Lower lobe of right lung (tissue), 2 donors: ENCODE measurements around the gene NBL1. TPM values are rescaled to one million over a fixed set of nuclear protein-coding genes. Genes with fewer than 3 reads are reported as not detected.
A peak's percentile ranks its signal among the peaks of the same experiment; 100 is the strongest.

Experiments
- ATAC-seq, 2 donors: fragments of 200-7000 bp; cut with Tn5 transposase; one replicate each; pipeline ENCODE4 v1.9.1; 2020 to 2022; ENCODE audit warnings: mild to moderate bottlenecking in 2 of 2, moderate library complexity in 2 of 2
- DNase-seq: peaks from one replicate; pipeline ENCODE4 v3.0.0-alpha.2; 2020
- H3K27ac ChIP-seq: fragments of 200-600 bp; one replicate; pipeline ENCODE4 v1.8.0; 2022
- H3K27me3 ChIP-seq: fragments of 200-600 bp; one replicate; pipeline ENCODE4 v1.8.0; 2022; ENCODE audit warnings: low read depth
- H3K36me3 ChIP-seq: fragments of 200-600 bp; one replicate; pipeline ENCODE4 v1.8.0; 2022; ENCODE audit warnings: mild to moderate bottlenecking
- H3K4me1 ChIP-seq: fragments of 200-600 bp; one replicate; pipeline ENCODE4 v1.8.0; 2022
- H3K4me3 ChIP-seq: fragments of 200-600 bp; one replicate; pipeline ENCODE4 v1.8.0; 2022; ENCODE audit warnings: mild to moderate bottlenecking
- H3K9me3 ChIP-seq: fragments of 200-600 bp; one replicate; pipeline ENCODE4 v1.8.0; 2022
- intact Hi-C: fragments of 100-400 bp; cut with DNase I; formaldehyde crosslinking; loops from one replicate; pipeline ENCODE4 v1.11.0; 2022
- total RNA-seq: library from RNA; stranded (reverse); fragmentation: NEBNext Ultra II Directional; extraction: Animal tissue kit (Norgen Biotek cat#: 25700); gene quantifications from one replicate; pipeline ENCODE4 v1.2.1, GENCODE V29; 2021
- TF ChIP-seq, protein P1 (sequence below): fragments of 200-600 bp; IDR thresholded peaks from one replicate; pipeline ENCODE4 v1.8.0; 2022; ENCODE audit warnings: antibody characterized with exemption, mild to moderate bottlenecking
- donor health status: DM: no; HTN: yes; CAD: no; lungs with severe emphysema.

The NBL1 gene
- total RNA-seq, 1 donor from 2014 or later, result 126 TPM

DNA sequence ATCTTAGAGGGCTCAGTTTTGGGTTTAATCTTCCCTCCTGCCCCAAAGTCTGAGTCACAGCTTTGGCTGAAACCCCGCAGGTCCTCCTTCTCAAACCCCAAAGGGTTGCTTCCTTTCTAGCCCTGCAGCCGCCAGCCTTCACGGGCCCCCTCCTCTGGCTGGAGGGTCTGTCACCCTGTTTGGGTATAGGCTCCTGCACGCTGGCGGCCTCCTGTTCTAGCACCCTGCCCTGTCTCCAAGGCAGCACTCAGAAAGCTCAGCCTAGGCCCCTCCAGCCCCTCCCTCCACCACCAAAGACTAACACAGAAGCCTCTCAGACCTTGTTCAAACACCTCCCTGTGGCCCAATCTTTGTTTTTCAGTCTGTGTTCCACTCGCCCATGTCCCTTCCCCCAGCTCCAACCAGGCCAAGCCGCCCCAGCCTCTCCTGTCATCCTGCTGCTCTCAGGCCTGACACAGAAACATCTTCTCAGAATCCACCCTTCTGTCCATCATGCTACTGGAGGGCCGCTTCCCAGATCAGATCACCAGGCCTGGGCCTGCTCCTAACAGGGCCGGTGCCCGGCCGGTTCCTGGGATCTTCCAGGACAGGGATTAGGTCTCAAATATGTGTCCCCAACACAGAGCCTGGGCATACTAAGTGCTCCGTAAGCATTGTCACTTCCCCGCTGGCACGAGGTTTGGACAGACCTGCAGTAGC, 56.1 kb downstream of the NBL1 start:
- no peak for ATAC-seq
- DNase-seq, result no peak
- intact Hi-C loops, result no loop called here

DNA sequence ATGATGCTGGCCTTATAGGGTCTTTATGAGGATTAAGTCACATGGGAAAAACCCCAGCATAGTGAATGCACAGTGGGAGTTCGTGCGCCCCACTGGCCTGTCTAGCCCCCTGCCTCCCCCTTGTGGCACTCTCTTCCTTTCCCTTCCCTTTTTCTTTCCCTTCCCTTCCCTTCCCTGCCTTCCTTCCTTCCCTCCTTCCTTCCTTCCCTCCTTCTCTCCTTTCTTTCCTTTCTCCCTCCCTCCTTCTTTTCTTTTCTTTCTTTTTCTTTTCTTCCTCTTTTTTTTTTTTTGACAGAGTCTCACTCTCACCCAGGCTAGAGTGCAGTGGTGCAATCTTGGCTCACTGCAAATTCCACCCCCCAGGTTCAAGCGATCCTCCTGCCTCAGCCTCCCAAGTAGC, 59.2 kb downstream of the NBL1 start:
- TF ChIP-seq, protein P1, sequence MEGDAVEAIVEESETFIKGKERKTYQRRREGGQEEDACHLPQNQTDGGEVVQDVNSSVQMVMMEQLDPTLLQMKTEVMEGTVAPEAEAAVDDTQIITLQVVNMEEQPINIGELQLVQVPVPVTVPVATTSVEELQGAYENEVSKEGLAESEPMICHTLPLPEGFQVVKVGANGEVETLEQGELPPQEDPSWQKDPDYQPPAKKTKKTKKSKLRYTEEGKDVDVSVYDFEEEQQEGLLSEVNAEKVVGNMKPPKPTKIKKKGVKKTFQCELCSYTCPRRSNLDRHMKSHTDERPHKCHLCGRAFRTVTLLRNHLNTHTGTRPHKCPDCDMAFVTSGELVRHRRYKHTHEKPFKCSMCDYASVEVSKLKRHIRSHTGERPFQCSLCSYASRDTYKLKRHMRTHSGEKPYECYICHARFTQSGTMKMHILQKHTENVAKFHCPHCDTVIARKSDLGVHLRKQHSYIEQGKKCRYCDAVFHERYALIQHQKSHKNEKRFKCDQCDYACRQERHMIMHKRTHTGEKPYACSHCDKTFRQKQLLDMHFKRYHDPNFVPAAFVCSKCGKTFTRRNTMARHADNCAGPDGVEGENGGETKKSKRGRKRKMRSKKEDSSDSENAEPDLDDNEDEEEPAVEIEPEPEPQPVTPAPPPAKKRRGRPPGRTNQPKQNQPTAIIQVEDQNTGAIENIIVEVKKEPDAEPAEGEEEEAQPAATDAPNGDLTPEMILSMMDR, result no peak
- DNase-seq (no peak), ATAC-seq (no peak)
- Histone ChIP-seq H3K27me3 (no peaks in the 10 kb centered on the region), H3K36me3 (peaks cover 15% of the 10 kb centered on the region), H3K9me3 (no peaks in the 10 kb centered on the region), H3K4me3 (no peak overlapping the region), H3K27ac (no peak overlapping the region), H3K4me1 (no peaks in the 10 kb centered on the region)
- intact Hi-C loops, result no loop called here

More for the DNA sequence above, 56.1 kb downstream of the NBL1 start:
- no peaks in the 10 kb centered on the region for H3K9me3 ChIP-seq
- no peak overlapping the region for H3K27ac ChIP-seq
- H3K27me3 ChIP-seq, result no peaks in the 10 kb centered on the region
- no peak overlapping the region for H3K4me3 ChIP-seq
- TF ChIP-seq, protein P1, result no peak
- H3K4me1 ChIP-seq, result no peaks in the 10 kb centered on the region
- peaks cover 23% of the 10 kb centered on the region for H3K36me3 ChIP-seq

DNA sequence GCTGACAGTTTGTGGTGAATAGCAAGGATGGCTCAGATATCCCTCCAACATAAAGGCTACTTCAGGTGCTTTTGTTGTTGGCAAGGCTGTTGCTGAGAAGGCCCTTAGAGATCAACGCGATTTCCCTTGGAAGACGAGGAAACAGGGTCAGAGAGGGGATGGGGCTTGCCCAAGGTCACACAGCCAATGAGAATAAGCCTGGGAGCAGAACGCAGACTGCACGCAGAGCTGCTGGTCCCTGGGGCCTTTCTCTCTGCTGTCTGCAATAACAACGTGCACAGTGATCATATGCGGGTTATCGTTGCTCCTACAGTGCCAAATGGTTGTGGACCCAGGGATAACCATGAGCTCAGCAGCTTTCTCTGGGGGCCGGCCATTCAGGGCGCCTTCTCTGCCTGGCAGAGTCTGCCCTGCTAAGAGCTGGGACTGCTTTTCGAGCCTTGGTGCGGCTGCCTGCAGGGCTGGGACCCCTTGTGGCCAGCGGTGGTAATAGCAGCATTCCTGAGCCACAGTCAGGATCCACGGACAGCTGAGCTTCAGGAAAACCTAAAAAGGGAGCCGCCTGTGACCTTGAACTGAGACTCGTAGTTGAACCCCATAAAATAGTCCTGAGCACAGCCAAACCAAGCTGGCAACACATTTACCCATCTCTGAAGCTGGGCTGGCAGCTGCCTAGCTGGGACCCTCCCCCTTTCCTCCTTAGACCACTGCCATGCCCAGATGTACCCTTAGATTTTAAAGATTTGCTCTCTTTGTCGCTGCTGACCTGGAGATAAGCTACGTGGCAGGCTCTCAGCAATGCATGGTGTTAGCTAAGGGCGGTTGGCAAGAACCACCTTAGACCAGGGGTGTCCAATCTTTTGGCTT, 60.4 kb downstream of the NBL1 start:
- H3K27me3 ChIP-seq, result no peaks in the 10 kb centered on the region
- H3K27ac ChIP-seq, result no peak overlapping the region
- TF ChIP-seq, protein P1, result peak; percentile 91
- peak; percentile 85 to 88 for ATAC-seq
- intact Hi-C loops, result no loop called here
- no peak overlapping the region for H3K4me3 ChIP-seq
- DNase-seq, result peak; percentile 67
- no peaks in the 10 kb centered on the region for H3K9me3 ChIP-seq
- H3K36me3 ChIP-seq, result peaks cover 15% of the 10 kb centered on the region
- H3K4me1 ChIP-seq, result no peaks in the 10 kb centered on the region

DNA sequence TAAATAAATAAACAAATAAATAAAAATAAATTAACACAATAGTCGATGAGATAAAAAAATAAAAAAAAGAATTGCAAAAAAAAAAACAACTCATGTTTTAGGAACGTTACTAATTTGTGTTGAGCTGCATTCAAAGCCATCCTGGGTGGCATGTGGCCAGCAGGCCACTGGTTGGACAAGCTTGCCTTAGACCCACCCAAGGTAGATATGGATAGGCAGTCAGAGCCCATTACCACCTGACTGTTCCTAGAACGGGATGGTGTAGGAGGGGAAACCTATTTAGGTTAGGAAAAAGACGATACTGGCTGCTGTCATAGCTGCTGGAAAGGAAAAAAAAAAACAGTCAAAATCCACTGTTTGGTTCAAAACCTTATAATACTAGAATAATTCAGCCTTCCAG, 61.4 kb downstream of the NBL1 start:
- TF ChIP-seq, protein P1, result no peak
- no peaks in the 10 kb centered on the region for H3K9me3 ChIP-seq

DNA sequence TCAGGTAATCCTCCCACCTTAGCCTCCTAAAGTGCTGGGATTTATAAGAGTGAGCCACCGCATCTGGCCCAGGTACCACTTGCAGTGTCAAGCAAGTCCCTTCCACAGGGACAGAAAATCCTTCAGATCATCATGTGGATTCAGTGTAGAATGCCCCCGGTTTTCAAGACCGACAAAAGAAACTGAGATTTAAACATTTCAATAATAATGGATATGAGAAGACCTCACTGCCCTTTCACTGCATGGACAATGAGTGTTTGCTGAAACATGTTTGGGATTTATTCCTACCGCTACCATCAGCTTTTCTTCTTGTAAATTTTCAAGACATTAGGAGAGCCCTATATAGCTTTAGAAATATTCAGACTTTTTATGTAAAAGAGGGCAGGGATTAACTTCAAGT, 62.0 kb downstream of the NBL1 start:
- no peak for DNase-seq
- H3K27ac ChIP-seq, result no peak overlapping the region
- intact Hi-C loops, result no loop called here
- TF ChIP-seq, protein P1, result no peak
- H3K36me3 ChIP-seq, result peaks cover 8% of the 10 kb centered on the region
- H3K27me3 ChIP-seq, result no peaks in the 10 kb centered on the region
- H3K9me3 ChIP-seq, result no peaks in the 10 kb centered on the region
- no peak overlapping the region for H3K4me3 ChIP-seq
- no peaks in the 10 kb centered on the region for H3K4me1 ChIP-seq
- ATAC-seq, result no peak

More for the DNA sequence above, 61.4 kb downstream of the NBL1 start:
- peaks cover 8% of the 10 kb centered on the region for H3K36me3 ChIP-seq
- no peak overlapping the region for H3K4me3 ChIP-seq
- DNase-seq, result no peak
- no peak overlapping the region for H3K27ac ChIP-seq
- ATAC-seq, result no peak
- H3K4me1 ChIP-seq, result no peaks in the 10 kb centered on the region
- intact Hi-C loops, result no loop called here
- H3K27me3 ChIP-seq, result no peaks in the 10 kb centered on the region

Other genes with a start within 250 kb of the NBL1 start
- gene CAPZB, start 158.8 kb upstream of the NBL1 start, total RNA-seq, result 236 TPM
- gene HTR6, start 20.6 kb downstream of the NBL1 start, total RNA-seq, result not detected
- 26.3 TPM for gene TMCO4, start 155.6 kb downstream of the NBL1 start, total RNA-seq
- not detected for gene RNF186, start 171.0 kb downstream of the NBL1 start, total RNA-seq
- 11.5 TPM for gene OTUD3, start 238.1 kb downstream of the NBL1 start, total RNA-seq